GM18907 (cell line): ENCODE data around the gene ASAP3.

Experiments used
- ATAC-seq: cut with Tn5 transposase; IDR thresholded peaks from one replicate; pipeline ENCODE4 v1.9.1; 2021; ENCODE audit warnings: mild to moderate bottlenecking, moderate library complexity; ENCODE audit not compliant: unreplicated experiment

The ASAP3 gene

GRCh38 chr1:23450894-23451293 lies 33.1 kb downstream of the ASAP3 start:
- ATAC-seq, result no peak

GRCh38 chr1:23449958-23450357 lies 34.0 kb downstream of the ASAP3 start:
- no peak for ATAC-seq

- no peak for ATAC-seq
Observed at GRCh38 chr1:23449306-23449705, 34.7 kb downstream of the ASAP3 start.

- no peak for ATAC-seq
Observed at GRCh38 chr1:23448846-23449245, 35.1 kb downstream of the ASAP3 start.

- ATAC-seq, result no peak
Observed at GRCh38 chr1:23446661-23447310, 37.2 kb downstream of the ASAP3 start.

- ATAC-seq, result no peak
Observed at GRCh38 chr1:23444596-23445390, 39.2 kb downstream of the ASAP3 start.

GRCh38 chr1:23444104-23444533 lies 39.9 kb downstream of the ASAP3 start:
- no peak for ATAC-seq

- no peak for ATAC-seq
Observed at GRCh38 chr1:23442751-23443150, 41.2 kb downstream of the ASAP3 start.

GRCh38 chr1:23441446-23442148 lies 42.4 kb downstream of the ASAP3 start:
- no peak for ATAC-seq

- ATAC-seq, result no peak
Observed at GRCh38 chr1:23438545-23438944, 45.4 kb downstream of the ASAP3 start.

GRCh38 chr1:23437355-23437664 lies 46.7 kb downstream of the ASAP3 start:
- no peak for ATAC-seq

GRCh38 chr1:23436520-23437354 lies 47.2 kb downstream of the ASAP3 start:
- ATAC-seq, result no peak

GRCh38 chr1:23434260-23434775 lies 49.7 kb downstream of the ASAP3 start:
- no peak for ATAC-seq

GRCh38 chr1:23433122-23433521 lies 50.9 kb downstream of the ASAP3 start:
- ATAC-seq, result no peak

GRCh38 chr1:23431431-23431830 lies 52.5 kb downstream of the ASAP3 start:
- ATAC-seq, result no peak

- no peak for ATAC-seq
Observed at GRCh38 chr1:23430803-23431202, 53.2 kb downstream of the ASAP3 start.

- ATAC-seq, result no peak
Observed at GRCh38 chr1:23428136-23428905, 55.7 kb downstream of the ASAP3 start.

- no peak for ATAC-seq
Observed at GRCh38 chr1:23427550-23427949, 56.4 kb downstream of the ASAP3 start.

- ATAC-seq, result no peak
Observed at GRCh38 chr1:23426828-23427227, 57.2 kb downstream of the ASAP3 start.

- no peak for ATAC-seq
Observed at GRCh38 chr1:23425193-23425494, 58.8 kb downstream of the ASAP3 start.
